HG03139 (cell line): ENCODE measurements around the gene TSPAN18.

Experiments
- ATAC-seq: cut with Tn5 transposase; IDR thresholded peaks from one replicate; pipeline ENCODE4 v1.9.1; 2021; ENCODE audit not compliant: unreplicated experiment

The TSPAN18 gene

DNA sequence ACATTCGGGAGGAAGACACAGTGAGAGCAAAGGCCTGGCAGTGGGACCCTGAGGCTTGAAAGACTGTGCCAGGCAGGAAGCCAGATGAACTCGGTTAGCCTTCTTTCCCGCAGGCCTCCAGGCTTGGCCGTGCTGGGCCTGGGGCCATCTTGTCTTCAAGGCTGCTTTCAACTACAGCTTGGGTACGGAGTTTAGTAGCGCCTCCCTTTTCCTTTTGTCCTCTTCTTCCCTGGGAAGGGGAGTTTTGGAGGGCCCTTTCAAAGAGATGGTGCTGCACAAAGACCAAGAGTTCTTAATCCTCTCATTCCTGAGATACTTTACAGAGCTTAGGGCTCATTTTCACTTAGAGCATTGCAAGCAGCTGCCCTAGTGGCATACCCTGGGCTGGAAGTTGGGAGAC lies 136.5 kb downstream of the TSPAN18 start:
- no peak for ATAC-seq

DNA sequence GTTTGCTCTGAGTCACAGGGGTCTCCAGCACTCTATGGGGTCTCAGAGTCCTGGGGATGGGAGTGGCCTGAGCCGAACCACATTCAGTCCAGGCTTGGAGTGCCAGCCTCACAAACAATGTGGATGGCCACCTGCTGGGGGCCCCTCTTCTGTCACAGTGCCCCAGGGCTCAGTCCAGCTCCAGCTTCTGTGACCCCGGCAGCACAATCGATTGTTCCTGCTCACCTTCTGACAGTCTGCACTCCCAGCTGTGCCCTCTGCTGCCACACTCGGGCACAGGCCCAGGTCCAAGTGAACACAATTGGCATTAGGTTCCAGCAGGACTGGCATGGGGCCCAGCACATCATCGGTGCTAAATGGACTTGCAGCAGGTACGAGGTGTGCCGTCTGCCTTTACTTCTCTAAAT lies 139.1 kb downstream of the TSPAN18 start:
- ATAC-seq: no peak

DNA sequence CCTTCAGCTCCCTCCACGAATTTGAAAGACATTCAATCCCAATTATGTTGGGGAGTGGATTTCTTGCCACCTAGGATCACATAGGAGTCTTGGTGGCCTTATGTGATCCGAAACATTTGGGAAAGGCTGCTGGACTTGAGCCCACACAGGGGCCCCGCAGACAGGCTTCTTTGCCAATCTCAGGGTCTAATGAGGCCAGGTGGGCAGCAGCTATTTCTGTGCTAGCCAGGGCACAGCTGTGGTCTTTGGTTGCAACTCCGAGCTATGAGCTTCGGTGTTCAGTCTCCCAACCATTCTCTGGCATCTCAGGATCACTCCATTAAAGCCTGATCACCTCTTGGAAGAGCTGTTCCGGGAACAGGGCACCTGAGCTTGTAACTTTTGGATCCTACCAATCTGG lies 139.5 kb downstream of the TSPAN18 start:
- no peak for ATAC-seq

DNA sequence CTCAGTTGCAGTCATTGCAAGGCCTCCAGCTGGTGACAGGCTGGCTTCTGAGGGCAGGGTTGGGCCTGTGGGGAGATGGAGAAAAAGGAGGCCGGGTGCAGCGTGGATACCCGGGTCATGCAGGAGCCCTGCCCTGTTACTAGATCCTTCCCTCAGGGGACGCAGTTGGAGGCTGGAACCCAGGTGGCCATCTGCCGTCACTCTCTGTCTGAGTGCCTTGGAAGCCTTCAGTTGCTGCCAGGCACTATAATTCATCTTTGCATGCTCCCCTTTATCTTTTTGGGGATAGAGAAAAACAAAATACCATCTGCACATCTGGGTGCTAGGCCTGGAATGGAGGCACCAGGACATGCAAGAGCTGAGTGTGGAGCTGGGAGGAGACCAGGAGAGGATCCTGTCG lies 141.3 kb downstream of the TSPAN18 start:
- no peak for ATAC-seq

DNA sequence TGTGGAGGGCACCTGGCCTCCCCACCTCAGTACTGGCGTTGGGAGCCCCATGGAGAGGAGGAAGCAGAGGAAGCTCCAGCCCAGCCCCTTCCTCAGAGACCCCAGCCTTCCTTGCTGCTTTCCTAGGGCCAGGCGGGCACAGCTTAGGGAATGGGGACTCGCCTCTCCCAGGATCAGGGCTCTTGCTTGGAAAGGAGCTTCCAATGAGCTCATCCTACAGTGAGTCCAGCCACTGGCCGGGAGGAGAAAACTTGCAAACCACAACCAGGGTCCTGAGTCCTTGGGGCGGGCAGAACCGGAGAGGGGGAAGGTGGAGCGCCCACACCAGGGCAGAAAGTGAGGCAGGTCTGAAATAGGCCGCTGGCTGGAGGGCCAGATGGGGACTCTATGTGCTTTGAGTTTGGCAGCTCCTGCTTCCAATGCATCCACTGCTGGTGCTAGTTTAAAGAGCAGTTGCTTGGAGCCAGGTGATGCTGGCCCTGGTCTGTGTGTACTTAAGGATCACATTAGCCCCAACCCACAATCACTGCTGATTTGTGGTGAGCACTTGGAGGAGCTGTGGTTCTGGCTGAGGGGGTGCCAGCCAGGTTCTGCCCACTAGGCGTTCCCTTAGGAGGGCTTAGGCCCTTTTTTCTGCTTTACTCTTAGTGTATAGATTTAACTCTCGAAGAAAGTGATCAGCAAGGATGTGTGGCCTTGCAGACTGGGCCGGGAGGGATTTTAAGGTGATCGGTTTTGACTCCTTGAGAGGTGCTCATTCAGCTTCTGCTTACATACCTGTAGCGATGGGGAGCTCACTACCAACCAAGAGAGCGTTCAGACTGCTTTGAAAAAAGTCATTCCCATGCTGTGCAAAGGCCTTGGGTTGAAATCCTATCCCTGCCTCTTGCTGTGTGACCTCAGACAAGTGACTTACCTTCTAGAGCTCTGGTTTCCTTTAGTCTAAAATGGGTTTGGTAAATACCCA lies 142.0 kb downstream of the TSPAN18 start:
- ATAC-seq: no peak

DNA sequence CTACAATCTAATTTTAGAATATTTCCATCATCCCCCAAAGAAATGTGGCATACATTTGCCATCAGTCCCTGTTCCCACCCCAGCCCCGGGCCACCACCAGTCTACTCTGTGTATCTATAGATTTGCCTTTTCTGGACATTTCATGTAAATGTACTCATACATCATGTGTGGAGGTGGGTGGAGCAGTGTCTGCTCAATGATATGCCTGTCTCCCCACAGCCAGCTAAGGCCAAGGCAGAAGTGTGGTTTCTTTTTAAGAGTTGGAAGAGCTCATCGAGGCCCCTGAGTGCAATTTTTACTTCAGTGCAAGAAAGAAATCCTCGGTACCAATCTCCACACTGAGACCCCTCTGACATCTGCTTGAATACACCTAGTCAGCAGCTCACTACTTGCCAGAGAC lies 143.4 kb downstream of the TSPAN18 start:
- ATAC-seq: no peak

DNA sequence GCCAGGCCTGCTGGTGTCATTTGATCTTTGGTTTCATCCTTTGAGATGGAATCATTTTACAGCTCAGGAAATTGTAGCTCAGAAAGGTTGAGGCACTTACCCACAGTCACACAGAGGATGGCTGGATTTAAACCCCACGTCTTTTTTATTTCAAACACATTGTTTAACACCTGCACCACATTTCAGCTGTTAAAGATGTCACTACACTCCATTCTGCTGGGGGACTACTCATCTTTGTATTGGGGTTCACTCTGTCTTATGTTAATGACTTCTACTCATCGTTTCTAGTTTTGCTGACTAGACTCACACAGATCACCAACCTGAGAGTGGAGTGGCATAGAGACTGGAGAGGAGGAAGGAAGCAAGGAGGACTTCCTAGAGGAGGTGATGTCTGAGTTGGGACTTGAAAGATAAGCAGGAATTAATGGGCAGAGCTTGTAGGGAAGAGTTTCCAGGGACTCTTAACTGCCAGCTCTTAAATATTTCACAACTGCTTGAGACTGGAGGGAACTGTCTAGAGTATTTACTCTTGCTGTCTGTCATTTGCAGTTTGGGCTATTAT lies 143.9 kb downstream of the TSPAN18 start:
- ATAC-seq: no peak

DNA sequence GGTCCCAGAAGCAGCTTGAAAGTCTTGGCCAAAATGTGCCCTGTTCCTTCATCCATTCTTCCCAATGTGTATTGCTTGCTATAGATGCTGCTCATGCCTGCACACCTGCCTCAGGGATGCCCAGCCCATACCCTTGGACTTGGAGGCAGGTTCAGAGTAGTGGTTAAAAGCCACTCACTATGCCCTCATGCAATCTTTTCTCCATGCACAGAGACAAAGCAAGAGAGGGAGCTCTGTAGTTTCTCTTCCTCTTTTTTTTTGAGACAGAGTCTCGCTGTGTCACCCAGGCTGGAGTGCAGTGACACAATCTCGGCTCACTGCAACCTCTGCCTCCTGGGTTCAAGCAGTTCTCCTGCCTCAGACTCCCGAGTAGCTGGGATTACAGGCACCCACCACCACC lies 144.9 kb downstream of the TSPAN18 start:
- ATAC-seq: peak; percentile 81

DNA sequence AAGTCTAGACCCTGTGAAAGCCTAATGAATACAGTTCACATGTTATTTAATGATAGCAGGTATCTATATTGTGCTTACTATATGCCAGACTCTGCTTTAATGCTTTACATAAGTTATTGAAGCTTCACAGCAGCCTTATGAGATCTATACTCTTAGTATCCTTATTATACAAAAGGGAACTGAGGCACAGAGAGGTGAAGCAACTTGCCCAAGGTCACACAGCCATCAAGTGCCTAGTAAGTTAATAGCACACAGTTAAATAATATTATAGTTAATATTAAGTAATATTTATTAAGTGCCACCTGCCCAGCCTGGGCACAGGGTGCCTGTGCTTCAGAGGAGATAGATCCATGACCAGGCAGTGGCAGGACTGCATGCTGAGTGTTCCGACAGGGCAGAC lies 145.8 kb downstream of the TSPAN18 start:
- ATAC-seq: no peak

DNA sequence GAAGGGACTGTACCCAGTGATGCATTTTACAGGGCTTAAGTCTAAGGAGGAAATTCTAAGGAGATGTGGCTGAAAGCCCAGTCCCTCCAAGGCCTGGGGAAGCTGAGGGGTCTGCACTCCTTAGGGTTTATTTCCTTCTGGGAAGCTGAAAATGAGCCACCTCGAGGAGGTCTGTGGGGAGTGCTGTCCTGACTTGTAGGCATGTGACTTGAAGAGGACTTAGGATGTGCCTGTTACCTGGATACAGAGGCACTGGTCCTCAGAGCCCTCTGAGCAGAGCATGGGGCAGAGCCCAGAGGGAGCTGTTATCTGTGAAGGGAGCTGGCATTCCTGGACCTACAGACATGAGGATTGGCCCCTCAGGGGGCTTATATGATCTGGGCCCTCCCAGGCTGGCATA lies 146.8 kb downstream of the TSPAN18 start:
- ATAC-seq: no peak

DNA sequence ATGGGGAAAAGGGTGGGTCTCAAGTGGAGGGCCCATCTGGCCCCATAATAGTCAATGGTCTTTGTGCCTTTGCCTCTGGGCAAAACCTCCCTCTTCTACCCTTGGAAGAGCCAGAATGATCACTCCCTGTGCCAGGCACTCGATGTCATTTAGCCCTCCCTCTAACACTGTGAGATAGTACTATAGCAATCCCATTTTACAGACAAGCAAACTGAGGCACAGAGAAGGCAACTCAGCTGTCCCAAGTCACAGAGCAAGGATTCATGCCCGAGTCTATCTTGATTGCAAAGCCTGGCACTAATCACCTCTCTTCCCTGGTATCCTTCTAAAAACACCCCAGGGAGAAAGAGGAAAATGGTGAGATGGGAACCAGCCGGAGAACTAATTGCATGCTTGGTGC lies 147.5 kb downstream of the TSPAN18 start:
- ATAC-seq: no peak

DNA sequence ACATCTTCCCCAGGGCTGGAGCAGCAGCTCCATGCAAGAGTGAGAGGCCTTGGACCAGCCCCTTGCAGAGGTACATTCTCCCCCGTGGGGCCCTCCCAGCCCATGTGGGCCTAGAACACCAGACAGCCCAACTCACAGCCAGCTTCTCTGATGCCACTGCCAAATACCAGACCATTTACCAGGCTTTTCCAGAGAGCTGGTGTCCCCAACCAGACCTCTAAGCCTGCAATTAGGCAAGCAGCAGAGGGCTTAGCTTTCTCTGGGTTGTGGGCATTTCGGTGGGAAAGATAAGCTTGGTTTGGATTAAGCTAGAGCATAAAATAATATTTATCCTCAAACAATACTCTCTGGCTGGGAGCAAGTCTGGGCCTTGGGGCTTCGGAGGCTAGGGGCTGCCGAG lies 148.3 kb downstream of the TSPAN18 start:
- no peak for ATAC-seq

DNA sequence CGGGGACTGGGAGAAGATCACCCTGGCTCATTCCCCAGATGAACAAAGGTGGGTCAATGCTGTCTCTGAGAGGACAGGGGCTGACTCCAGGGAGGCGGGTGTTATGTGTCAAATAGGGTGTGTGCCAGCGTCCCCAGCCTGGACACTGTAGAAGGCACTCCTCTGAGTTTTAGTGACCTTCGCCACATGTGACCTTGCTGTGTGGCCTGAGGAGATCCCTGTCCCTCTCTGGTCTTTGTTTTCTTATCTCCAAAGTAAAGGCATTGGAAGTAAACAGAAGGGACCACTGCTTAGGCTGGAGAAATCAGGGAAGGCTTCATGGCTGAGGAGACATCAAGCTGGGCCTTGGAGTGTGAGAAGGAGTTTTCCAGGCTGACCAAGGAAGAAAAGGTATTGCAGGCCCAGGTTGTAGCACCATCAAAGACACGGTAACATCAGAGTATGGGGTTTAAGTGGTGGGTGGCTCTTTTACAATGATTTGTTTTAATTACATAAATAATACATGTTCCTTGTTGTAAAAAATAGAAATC lies 149.5 kb downstream of the TSPAN18 start:
- ATAC-seq: no peak

DNA sequence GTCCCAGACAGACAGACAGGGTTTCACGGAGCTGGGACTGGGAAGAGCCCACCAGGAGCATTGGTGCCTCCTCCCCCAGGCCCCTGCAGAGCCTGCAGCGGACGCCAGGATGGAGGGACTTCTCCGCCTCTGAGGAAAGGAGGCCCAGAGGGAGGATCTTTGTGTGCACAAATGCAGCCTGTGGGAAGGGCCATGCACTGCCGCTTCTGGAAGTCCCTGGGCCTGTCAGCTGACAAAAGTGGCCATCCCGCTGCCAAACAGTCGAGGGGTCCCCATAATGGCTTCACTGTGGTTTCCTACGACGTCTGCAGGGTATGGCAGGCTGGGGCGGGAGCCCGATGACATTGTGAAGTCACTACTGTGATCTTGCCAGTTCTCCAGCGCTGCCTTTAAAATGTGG lies 150.1 kb downstream of the TSPAN18 start:
- no peak for ATAC-seq

DNA sequence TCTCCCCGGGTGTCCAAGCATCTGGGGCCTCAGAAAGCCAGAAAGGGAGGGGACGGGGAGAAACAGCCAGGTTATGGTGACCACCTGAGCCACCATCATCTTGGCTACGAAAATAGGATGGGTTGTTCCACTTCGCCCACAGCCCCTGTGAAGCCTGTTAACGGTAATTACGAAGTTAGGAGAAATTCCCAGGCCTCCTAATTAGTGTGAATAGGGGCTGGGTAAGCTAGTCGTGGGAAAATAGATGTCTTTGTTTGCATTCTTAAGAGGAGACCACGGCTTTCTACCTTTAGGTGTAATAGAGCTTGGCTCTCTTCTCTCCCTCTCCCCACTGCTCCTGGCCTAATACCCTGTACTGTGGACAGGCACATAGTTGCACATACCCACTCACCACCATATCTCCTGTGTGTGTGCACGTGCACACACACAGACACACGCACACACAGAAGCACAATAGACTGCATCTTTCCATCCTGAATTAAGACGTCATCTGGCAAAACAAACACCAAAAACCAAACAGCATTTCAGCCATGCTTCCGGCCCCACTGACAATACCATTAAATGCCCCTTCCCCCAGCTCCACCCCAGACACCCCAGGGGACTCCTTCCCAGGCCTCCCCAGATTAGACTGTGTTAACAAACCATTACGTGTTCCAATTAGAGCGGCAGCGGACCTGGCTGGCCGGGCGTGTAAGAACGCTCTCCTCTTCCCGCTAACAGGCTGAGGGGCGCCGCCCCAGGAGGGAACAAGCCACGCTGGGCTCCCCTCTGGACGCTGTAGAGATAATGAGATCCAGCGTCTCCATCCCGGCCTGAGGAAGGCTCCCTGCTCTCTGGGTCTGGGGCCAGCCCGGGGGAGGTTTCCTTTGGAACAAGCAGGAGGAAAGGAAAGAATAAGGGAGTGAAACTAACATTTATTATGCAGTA lies 151.1 kb downstream of the TSPAN18 start:
- ATAC-seq: no peak

DNA sequence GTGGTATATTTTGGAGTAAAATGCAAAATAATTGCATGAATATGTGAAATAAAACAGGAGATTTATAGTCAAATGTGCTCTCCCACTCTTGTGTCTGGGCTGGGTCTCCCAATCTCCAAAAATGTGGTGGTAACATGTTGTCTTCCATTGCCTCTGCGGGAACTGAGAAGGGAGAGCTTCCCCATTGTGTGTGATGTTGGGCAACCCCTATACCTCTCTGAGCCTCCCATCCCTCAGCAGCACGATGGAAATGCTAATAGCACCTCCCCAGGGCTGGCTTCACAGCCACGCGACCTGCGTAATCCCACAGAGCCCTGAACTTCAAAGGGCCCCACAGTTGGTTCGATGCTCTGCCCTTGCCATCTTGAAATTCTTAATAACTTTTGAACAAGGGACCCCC lies 151.9 kb downstream of the TSPAN18 start:
- no peak for ATAC-seq

DNA sequence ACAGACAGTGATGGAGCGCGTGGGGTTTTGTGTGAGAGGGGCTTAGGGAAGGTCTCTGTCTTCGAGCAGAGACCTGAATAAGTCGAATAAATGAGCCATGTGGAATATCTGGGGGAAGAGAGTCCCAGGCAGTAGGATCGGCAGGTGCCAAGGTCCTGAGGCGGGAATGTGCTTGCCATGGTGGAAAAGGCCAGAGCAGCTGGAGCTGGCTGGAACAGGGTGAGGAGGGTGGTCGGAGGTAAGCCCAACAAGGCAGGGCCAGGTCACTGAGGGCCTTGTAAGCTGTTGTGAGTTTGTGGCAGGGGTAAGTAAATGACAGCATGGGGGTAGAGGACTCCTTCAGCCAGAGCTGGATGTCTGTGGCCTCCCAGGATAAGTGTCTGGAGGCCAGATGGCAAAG lies 152.7 kb downstream of the TSPAN18 start:
- ATAC-seq: no peak

DNA sequence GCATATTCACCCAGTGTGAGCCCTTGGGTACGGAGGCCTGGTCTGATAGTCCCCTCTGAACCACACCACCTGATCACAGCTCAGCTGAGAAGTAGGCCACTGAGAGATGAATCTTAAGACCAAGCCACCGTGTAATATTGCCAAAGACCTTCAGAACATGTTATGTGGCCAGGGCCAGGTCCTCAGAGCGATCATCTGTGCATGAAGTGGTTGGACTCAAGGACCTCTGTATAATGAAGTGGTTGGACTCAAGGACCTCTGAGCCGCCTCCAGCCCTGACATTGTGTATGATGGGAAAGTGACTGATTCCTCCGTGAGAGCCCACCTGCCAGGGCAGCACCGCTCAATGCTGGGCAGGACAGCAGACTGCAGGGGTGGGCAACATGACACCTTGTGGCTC lies 153.7 kb downstream of the TSPAN18 start:
- no peak for ATAC-seq

DNA sequence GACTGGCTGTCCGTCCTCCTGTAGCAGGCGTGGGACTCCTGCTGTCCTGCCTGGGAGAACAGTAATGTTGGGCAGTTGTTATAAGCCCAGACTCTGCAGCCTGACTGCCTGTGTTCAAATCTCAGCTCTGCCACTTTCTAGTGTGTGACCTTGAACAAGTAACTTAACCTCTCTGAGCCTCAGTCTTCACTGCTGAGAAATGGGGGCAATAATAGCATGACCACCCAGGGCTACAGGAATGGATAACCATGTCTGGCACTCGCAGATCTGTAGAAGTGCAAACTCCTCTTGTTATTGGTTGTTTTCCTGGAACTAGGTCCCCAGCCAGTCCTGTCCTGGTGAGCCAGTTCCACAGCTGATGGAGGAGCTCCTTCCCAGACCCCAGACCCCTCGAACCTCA lies 154.2 kb downstream of the TSPAN18 start:
- no peak for ATAC-seq

DNA sequence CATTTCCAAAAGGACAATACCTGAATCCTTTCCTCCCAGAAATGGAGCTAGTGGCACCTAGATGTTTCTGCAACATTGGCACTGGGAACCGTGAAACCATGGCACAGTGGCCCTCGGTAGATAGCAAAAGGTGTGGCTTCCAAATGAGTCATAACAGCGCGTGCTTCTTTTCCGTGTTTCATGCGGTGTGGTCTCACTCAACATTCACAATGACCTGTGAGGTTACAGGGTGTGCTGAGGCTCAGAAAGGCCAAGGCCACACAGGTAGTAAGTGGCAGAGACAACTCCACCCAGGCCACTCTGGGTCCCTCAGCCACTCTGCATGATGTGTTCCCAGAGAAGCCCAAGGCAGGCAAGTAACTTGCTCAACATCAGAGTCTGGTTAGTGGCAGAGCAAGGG lies 156.5 kb downstream of the TSPAN18 start:
- ATAC-seq: no peak

DNA sequence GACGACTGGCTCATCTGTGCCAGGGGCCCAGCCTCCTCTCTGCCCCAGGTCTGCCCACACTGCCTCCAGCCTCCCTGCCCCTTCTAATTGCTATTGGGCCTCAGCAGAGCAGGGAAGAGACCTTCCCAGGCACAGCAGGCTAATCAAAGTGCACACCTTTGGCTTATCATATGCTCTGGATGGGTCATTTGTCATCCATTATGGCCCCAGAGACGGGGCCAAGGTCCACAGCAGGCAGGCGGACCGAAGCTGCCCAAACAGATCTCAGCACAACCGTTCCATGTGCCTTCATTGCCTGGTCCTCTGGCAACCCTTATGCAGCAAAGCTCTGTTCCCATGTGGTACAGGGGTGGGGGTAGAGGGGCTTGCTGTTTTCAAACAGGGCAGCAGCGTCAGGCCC lies 157.3 kb downstream of the TSPAN18 start:
- ATAC-seq: no peak
